HCT116 (cell line): ENCODE results near the gene TCERG1L. TPM values are rescaled to one million over a fixed set of nuclear protein-coding genes. Genes with fewer than 3 reads are reported as not detected.

Source experiments
- ATAC-seq: fragments of 200-7000 bp; cut with Tn5 transposase; 2 replicates; pipeline ENCODE4 v1.9.1; 2020; ENCODE audit warnings: mild to moderate bottlenecking, moderate library complexity
- BruUV-seq: library from RNA; stranded (reverse); fragments of 400-500 nt; replicated peaks from 2 replicates; lab custom pipeline; 2021; lab: Mats Ljungman, UMichigan
- CTCF ChIA-PET: fragments of 300-600 bp; sonication (Branson Sonifier 250); formaldehyde crosslinking; loops from one replicate; lab custom pipeline; 2021; ENCODE audit warnings: antibody characterized with exemption; lab: Charles Lee
- POLR2A ChIA-PET: fragments of 300-600, 350-600 bp; sonication (Branson Sonifier 250); formaldehyde crosslinking; loops from one replicate; lab custom pipeline; 2021; ENCODE audit warnings: antibody characterized with exemption; lab: Charles Lee
- RAD21 ChIA-PET, 2 experiments: fragments of 300-600 bp; sonication (Branson Sonifier 250); formaldehyde crosslinking; loops; one replicate each; lab custom pipeline; 2023; ENCODE audit warnings: low total read pairs in 2 of 2; ENCODE audit not compliant: uncharacterized antibody in 2 of 2, unreplicated experiment in 2 of 2, low non-redundant PET in 1 of 2; lab: Charles Lee
- DNase-seq: peaks from one replicate; pipeline ENCODE4 v3.0.0-alpha.2; 2010; ENCODE audit warnings: low read depth, low spot score
- H2AFZ ChIP-seq: fragments of 200-600 bp; shearing (Covaris generic), sonication (generic); 2 replicates; pipeline ENCODE4 v1.6.1; 2017; ENCODE audit warnings: low read depth, mixed run types, mixed read lengths, antibody characterized with exemption, low read length; ENCODE audit not compliant: poor library complexity, severe bottlenecking
- H3K27ac ChIP-seq: 2 replicates; pipeline ENCODE4 v1.5.1; 2012; ENCODE audit warnings: low read depth, low read length
- H3K27me3 ChIP-seq: fragments of 200-600 bp; sonication (generic); 2 replicates; pipeline ENCODE4 v1.6.1; 2016; ENCODE audit warnings: mixed run types, low read length, mixed read lengths; ENCODE audit not compliant: insufficient read depth
- H3K36me3 ChIP-seq, 2 experiments: fragments of 200-500 bp in 1 of 2; fragments of 200-600 bp in 1 of 2; sonication (Bioruptor generic) in 1 of 2; sonication (generic) in 1 of 2; 2 replicates each; pipeline versions ENCODE4 v1.5.1 to v1.6.1; 2014 to 2016; ENCODE audit warnings: low read length in 2 of 2, inconsistent platforms in 1 of 2, mixed read lengths in 1 of 2, mixed run types in 1 of 2; ENCODE audit not compliant: insufficient read depth in 2 of 2, control insufficient read depth in 1 of 2
- H3K4me1 ChIP-seq, 2 experiments: fragments of 200-600 bp in 1 of 2; sonication (generic) in 1 of 2; 2 replicates each; pipeline versions ENCODE4 v1.5.1 to v1.6.1; 2012 to 2017; ENCODE audit warnings: low read length in 2 of 2, inconsistent platforms in 1 of 2, mild to moderate bottlenecking in 1 of 2, mixed read lengths in 1 of 2, mixed run types in 1 of 2, moderate library complexity in 1 of 2; ENCODE audit not compliant: insufficient read depth in 2 of 2, control insufficient read depth in 1 of 2
- H3K4me2 ChIP-seq: fragments of 200-600 bp; sonication (generic); 2 replicates; pipeline ENCODE4 v1.6.1; 2017; ENCODE audit warnings: mixed run types, low read length, mixed read lengths
- H3K4me3 ChIP-seq, 2 experiments: fragments of 200-600 bp in 1 of 2; sonication (generic) in 1 of 2; replicated peaks in 1 of 2; 2 replicates each; pipeline ENCODE4 v1.5.1; 2011 to 2016; ENCODE audit warnings: low read length in 2 of 2, control low read depth in 1 of 2, low read depth in 1 of 2, mild to moderate bottlenecking in 1 of 2, mixed read lengths in 1 of 2, mixed run types in 1 of 2
- H3K79me2 ChIP-seq: fragments of 200-600 bp; sonication (generic); 2 replicates; pipeline ENCODE4 v1.6.1; 2017; ENCODE audit warnings: mild to moderate bottlenecking, mixed run types, low read length, moderate library complexity, mixed read lengths; ENCODE audit not compliant: insufficient read depth
- H3K9ac ChIP-seq: fragments of 200-600 bp; sonication (generic); 2 replicates; pipeline ENCODE4 v1.6.1; 2016; ENCODE audit warnings: low read length, mixed read lengths
- H3K9me2 ChIP-seq: fragments of 200-600 bp; sonication (generic), shearing (Covaris generic); 2 replicates; pipeline ENCODE4 v1.6.1; 2017; ENCODE audit warnings: mixed run types, mild to moderate bottlenecking, moderate library complexity; ENCODE audit not compliant: insufficient read depth
- H3K9me3 ChIP-seq, 2 experiments: fragments of 200-500 bp in 1 of 2; fragments of 200-600 bp in 1 of 2; sonication (Bioruptor generic) in 1 of 2; sonication (generic) in 1 of 2; 2 replicates each; pipeline ENCODE4 v1.6.1; 2014 to 2017; ENCODE audit warnings: low read length in 2 of 2, mixed read lengths in 2 of 2, inconsistent platforms in 1 of 2, low read depth in 1 of 2, mild to moderate bottlenecking in 1 of 2, mixed run types in 1 of 2, moderate library complexity in 1 of 2; ENCODE audit not compliant: control insufficient read depth in 1 of 2, insufficient read depth in 1 of 2
- H4K20me1 ChIP-seq: fragments of 200-600 bp; sonication (generic), shearing (Covaris generic); 2 replicates; pipeline ENCODE4 v1.6.1; 2017; ENCODE audit warnings: mixed run types, mild to moderate bottlenecking, moderate library complexity; ENCODE audit not compliant: insufficient read depth
- CEBPB ChIP-seq: IDR thresholded peaks from 2 replicates; pipeline ENCODE4 v1.6.1; 2012; ENCODE audit warnings: low read depth
- CTCF ChIP-seq, 3 experiments: fragments of 200-600 bp in 1 of 3; sonication (generic) in 1 of 3; IDR thresholded peaks in 2 of 3; conservative IDR thresholded peaks in 1 of 3; 2 replicates each; pipeline ENCODE4 v1.5.1; 2012 to 2017; ENCODE audit warnings: low read depth in 2 of 3, low read length in 2 of 3, antibody characterized with exemption in 1 of 3, borderline replicate concordance in 1 of 3, control low read depth in 1 of 3, mild to moderate bottlenecking in 1 of 3, mixed read lengths in 1 of 3, mixed run types in 1 of 3, moderate library complexity in 1 of 3; ENCODE audit not compliant: insufficient read depth in 1 of 3
- EGR1 ChIP-seq: IDR thresholded peaks from 2 replicates; pipeline ENCODE4 v1.6.1; 2012; ENCODE audit warnings: low read depth
- ELF1 ChIP-seq: IDR thresholded peaks from 2 replicates; pipeline ENCODE4 v1.6.1; 2012; ENCODE audit warnings: low read depth, borderline replicate concordance
- EZH2 ChIP-seq: fragments of 200-600 bp; sonication (generic); IDR thresholded peaks from 2 replicates; pipeline ENCODE4 v1.6.1; 2017; ENCODE audit warnings: antibody characterized with exemption, mixed run types
- EZH2phosphoT487 ChIP-seq: fragments of 200-600 bp; IDR thresholded peaks from 2 replicates; pipeline ENCODE4 v1.6.1; 2018; ENCODE audit warnings: antibody characterized with exemption, borderline replicate concordance
- JUND ChIP-seq: IDR thresholded peaks from 2 replicates; pipeline ENCODE4 v1.6.1; 2012
- MAX ChIP-seq: IDR thresholded peaks from 2 replicates; pipeline ENCODE4 v1.6.1; 2012
- POLR2A ChIP-seq: IDR thresholded peaks from 2 replicates; pipeline ENCODE4 v1.7.0; 2011; ENCODE audit warnings: borderline replicate concordance; ENCODE audit not compliant: insufficient read depth, insufficient read length; ENCODE audit errors: extremely low read depth
- SP1 ChIP-seq: IDR thresholded peaks from 2 replicates; pipeline ENCODE4 v1.6.1; 2012; ENCODE audit warnings: low read depth
- TCF7L2 ChIP-seq: IDR thresholded peaks from 2 replicates; pipeline ENCODE4 v1.7.0; 2011; ENCODE audit warnings: borderline replicate concordance, inconsistent platforms; ENCODE audit not compliant: insufficient read depth, insufficient read length; ENCODE audit errors: extremely low read depth
- YY1 ChIP-seq: IDR thresholded peaks from 2 replicates; pipeline ENCODE4 v1.6.1; 2011; ENCODE audit warnings: low read length, low read depth, moderate library complexity, mild to moderate bottlenecking; ENCODE audit not compliant: insufficient replicate concordance; ENCODE audit errors: extremely low read depth
- ZFX ChIP-seq: fragments of 450-650 bp; IDR thresholded peaks from 2 replicates; pipeline ENCODE4 v1.6.1; 2017
- ZNF274 ChIP-seq: fragments of 200-500 bp; sonication (Bioruptor generic); IDR thresholded peaks from 2 replicates; pipeline ENCODE4 v1.6.1; 2014; ENCODE audit warnings: mild to moderate bottlenecking, low read depth, low read length, inconsistent platforms
- intact Hi-C: fragments of 100-400 bp; cut with micrococcal nuclease; formaldehyde crosslinking; loops from 2 replicates; pipeline ENCODE4 v1.10.0; 2022
- total RNA-seq: library from RNA; stranded (reverse); gene quantifications from one replicate; pipeline ENCODE4 v1.2.1, GENCODE V29; 2021; ENCODE audit not compliant: unreplicated experiment

The TCERG1L gene
- total RNA-seq, 1 experiment from 2014 or later, result not detected

- ChIA-PET CTCF (no interaction called here), POLR2A (no interaction called here)
Observed at GRCh38 chr10:131116216-131116990, 195.1 kb downstream of the TCERG1L start.

More at GRCh38 chr10:131116216-131116990, 195.1 kb downstream of the TCERG1L start:
- H3K9ac ChIP-seq, result no peak overlapping the region
- intact Hi-C loops, result no loop called here
- no peak for DNase-seq
- no peaks in the 10 kb centered on the region for H3K27me3 ChIP-seq
- H3K9me2 ChIP-seq, result no peaks in the 10 kb centered on the region
- H3K9me3 ChIP-seq, result no peaks in the 10 kb centered on the region
- no TSS peak for BruUV-seq
- H4K20me1 ChIP-seq, result no peaks in the 10 kb centered on the region
- no peaks in the 10 kb centered on the region for H3K4me1 ChIP-seq
- no peaks in the 10 kb centered on the region for H3K36me3 ChIP-seq
- H3K27ac ChIP-seq, result no peak overlapping the region
- H3K4me2 ChIP-seq, result no peak overlapping the region
- no peak for ATAC-seq
- RAD21 ChIA-PET, result no interaction called here
- TF ChIP-seq ZNF274, result no peak
- no peak for TF ChIP-seq SP1
- no peak for TF ChIP-seq JUND
- no peak for TF ChIP-seq EZH2
- TF ChIP-seq MAX, result no peak
- TF ChIP-seq ELF1, result no peak
- no peak for TF ChIP-seq TCF7L2
- TF ChIP-seq EZH2phosphoT487, result no peak
- TF ChIP-seq YY1, result no peak
- TF ChIP-seq ZFX, result no peak
- no peak for TF ChIP-seq CEBPB
- no peak for TF ChIP-seq CTCF (IDR thresholded peaks at IDR 0.05 in 2 of 3, conservative IDR thresholded peaks at IDR 0.05 in 1 of 3; ENCODE audit: borderline replicate concordance in 1 of 3, insufficient read depth in 1 of 3, low read depth in 2 of 3, low read length in 2 of 3)
- no peak for TF ChIP-seq POLR2A
- TF ChIP-seq EGR1, result no peak
- no peak overlapping the region for H3K4me3 ChIP-seq
- H2AFZ ChIP-seq, result no peak overlapping the region
- no peaks in the 10 kb centered on the region for H3K79me2 ChIP-seq
